ENCODE results near the gene RBM14.

RBM14 gene

DNA sequence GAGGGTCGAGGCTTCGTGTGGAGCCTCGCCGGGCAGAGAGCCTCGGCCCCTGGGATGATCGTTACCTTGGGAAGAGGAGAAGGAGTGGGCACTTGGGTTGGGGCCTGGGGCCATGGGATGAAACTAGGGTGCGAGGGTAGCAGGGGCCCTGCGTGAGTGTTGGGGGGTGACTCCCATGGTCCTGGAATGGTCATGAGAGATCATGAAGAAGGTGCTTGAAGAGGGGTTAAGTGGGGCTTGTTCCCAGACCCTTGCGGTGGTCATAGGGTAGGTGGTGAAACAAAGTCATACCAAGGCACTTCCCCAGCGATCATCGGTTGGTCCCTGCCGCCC lies 23.2 kb upstream of the RBM14 start:
- Histone ChIP-seq H3K27me3 (ENCODE audit: insufficient read depth, poor library complexity, severe bottlenecking) (no peaks in the 10 kb centered on the region), H3K27ac (ENCODE audit: poor library complexity, severe bottlenecking) (no peak overlapping the region), H3K4me3 (ENCODE audit: severe bottlenecking) (peak overlapping the region; percentile 49), H3K9me3 (ENCODE audit: severe bottlenecking) (no peaks in the 10 kb centered on the region), H3K36me3 (ENCODE audit: low read depth) (no peaks in the 10 kb centered on the region), H3K4me1 (ENCODE audit: insufficient read depth, poor library complexity, severe bottlenecking) (no peaks in the 10 kb centered on the region)
- ATAC-seq (ENCODE audit: low read depth) (peak; percentile 45), DNase-seq (ENCODE audit: low spot score) (no peak)
- TF ChIP-seq, protein P1, sequence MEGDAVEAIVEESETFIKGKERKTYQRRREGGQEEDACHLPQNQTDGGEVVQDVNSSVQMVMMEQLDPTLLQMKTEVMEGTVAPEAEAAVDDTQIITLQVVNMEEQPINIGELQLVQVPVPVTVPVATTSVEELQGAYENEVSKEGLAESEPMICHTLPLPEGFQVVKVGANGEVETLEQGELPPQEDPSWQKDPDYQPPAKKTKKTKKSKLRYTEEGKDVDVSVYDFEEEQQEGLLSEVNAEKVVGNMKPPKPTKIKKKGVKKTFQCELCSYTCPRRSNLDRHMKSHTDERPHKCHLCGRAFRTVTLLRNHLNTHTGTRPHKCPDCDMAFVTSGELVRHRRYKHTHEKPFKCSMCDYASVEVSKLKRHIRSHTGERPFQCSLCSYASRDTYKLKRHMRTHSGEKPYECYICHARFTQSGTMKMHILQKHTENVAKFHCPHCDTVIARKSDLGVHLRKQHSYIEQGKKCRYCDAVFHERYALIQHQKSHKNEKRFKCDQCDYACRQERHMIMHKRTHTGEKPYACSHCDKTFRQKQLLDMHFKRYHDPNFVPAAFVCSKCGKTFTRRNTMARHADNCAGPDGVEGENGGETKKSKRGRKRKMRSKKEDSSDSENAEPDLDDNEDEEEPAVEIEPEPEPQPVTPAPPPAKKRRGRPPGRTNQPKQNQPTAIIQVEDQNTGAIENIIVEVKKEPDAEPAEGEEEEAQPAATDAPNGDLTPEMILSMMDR (IDR thresholded peaks at IDR 0.05; ENCODE audit: poor library complexity, severe bottlenecking) = no peak

DNA sequence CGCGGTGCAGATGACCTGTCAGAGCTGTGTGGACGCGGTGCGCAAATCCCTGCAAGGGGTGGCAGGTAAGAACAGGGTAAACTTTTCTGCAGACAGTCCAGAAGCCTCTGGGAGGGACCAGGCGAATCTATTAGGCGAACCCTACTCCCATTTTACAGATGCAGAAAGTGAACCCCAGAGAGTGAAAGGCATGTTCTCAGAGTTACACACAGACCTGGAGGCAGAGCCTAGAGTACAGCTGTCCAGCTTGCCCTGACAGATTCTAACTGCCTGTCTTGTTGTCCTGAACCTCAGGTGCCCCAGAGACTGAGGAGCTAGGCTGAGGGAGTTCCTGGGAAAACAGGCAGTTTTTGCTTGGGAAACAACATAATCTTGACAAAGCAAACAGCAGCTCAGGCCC lies 22.8 kb upstream of the RBM14 start:
- TF ChIP-seq, protein P1 (IDR thresholded peaks at IDR 0.05; ENCODE audit: poor library complexity, severe bottlenecking) = no peak
- Histone ChIP-seq H3K36me3 (ENCODE audit: low read depth) (no peaks in the 10 kb centered on the region), H3K4me3 (ENCODE audit: severe bottlenecking) (peak overlapping the region; percentile 49), H3K9me3 (ENCODE audit: severe bottlenecking) (no peaks in the 10 kb centered on the region), H3K4me1 (ENCODE audit: insufficient read depth, poor library complexity, severe bottlenecking) (no peaks in the 10 kb centered on the region), H3K27ac (ENCODE audit: poor library complexity, severe bottlenecking) (no peak overlapping the region), H3K27me3 (ENCODE audit: insufficient read depth, poor library complexity, severe bottlenecking) (no peaks in the 10 kb centered on the region)
- ATAC-seq (ENCODE audit: low read depth) (no peak), DNase-seq (ENCODE audit: low spot score) (no peak)

DNA sequence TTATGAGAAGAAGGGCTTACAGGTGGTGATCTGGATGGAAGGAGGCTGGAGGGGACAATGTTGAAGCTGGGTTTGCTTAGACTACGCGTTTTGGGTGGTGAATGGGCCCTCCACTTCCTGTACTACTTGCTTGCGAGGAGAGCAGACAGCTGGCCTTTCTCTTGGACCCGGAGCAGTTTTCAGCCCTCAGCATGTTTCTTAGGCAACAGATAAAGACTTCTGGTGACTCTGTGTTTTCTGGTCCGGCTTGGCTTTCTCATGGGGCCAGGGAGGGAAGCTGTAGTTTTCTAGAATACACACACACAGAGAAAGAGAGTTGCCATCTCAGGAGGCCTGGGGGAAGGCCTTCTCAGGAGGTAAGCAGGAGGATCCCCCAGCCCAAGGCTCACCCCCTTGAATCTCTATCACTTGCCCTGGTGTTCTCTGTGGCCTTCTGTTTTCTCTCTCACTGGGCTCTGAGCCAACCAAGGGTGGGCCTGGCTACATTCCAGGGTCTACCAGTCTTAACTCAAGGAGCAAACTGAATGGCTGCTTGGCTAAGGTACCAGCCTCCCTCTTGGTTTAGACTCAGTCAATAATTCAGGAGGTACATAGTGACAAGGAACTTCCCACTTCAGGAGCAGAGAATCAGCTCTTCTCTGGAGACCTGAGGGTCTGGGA lies 21.1 kb upstream of the RBM14 start:
- TF ChIP-seq, protein P1 (IDR thresholded peaks at IDR 0.05; ENCODE audit: poor library complexity, severe bottlenecking) = no peak
- Histone ChIP-seq H3K4me3 (ENCODE audit: severe bottlenecking) (no peak overlapping the region), H3K27me3 (ENCODE audit: insufficient read depth, poor library complexity, severe bottlenecking) (no peaks in the 10 kb centered on the region), H3K27ac (ENCODE audit: poor library complexity, severe bottlenecking) (no peak overlapping the region), H3K4me1 (ENCODE audit: insufficient read depth, poor library complexity, severe bottlenecking) (no peaks in the 10 kb centered on the region), H3K36me3 (ENCODE audit: low read depth) (0 out of 2 replicates have a peak, but pooled peaks cover 5% of the 10 kb centered on the region), H3K9me3 (ENCODE audit: severe bottlenecking) (no peaks in the 10 kb centered on the region)
- ATAC-seq (ENCODE audit: low read depth) = no peak
- no peak for DNase-seq (ENCODE audit: low spot score)

DNA sequence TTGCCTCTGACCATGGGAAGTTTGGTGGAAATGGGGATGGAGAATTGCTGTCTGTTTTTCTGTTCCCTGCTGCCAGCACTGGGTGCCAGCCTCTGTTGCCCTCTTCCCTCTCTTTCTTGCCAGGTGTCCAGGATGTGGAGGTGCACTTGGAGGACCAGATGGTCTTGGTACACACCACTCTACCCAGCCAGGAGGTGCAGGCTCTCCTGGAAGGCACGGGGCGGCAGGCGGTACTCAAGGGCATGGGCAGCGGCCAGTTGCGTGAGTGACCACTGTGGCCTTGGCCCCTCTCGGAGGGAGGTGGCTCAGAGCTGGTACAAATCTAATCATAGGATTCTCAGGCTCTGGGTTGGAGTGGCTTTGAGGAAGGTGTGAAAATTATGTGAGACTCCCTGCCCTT lies 17.4 kb upstream of the RBM14 start:
- Histone ChIP-seq H3K27ac (ENCODE audit: poor library complexity, severe bottlenecking) (no peak overlapping the region), H3K4me3 (ENCODE audit: severe bottlenecking) (no peak overlapping the region), H3K9me3 (ENCODE audit: severe bottlenecking) (no peaks in the 10 kb centered on the region), H3K27me3 (ENCODE audit: insufficient read depth, poor library complexity, severe bottlenecking) (no peaks in the 10 kb centered on the region), H3K4me1 (ENCODE audit: insufficient read depth, poor library complexity, severe bottlenecking) (no peaks in the 10 kb centered on the region), H3K36me3 (ENCODE audit: low read depth) (peaks cover 5% of the 10 kb centered on the region; the same call in 1 of the 2 replicates)
- no peak for DNase-seq (ENCODE audit: low spot score)
- no peak for ATAC-seq (ENCODE audit: low read depth)
- TF ChIP-seq, protein P1 (IDR thresholded peaks at IDR 0.05; ENCODE audit: poor library complexity, severe bottlenecking) = no peak

DNA sequence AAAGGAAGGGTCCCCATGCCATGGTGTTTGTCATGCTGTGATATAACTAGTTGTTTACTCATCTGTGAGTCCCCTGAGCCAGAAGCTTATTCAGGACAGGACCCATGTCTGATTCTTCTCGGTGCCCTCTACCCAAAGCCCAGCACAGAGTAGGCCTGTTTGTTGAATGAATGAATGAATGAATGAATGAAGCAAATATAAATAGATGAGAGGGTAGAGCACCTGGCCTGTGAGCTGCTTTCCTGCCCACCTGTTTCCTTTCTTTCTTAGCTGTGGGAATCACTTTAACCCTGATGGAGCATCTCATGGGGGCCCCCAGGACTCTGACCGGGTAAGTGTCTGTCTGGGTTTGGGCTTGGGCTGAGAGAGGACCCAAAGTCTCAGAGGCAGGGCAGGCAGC lies 16.2 kb upstream of the RBM14 start:
- Histone ChIP-seq H3K27ac (ENCODE audit: poor library complexity, severe bottlenecking) (no peak overlapping the region), H3K27me3 (ENCODE audit: insufficient read depth, poor library complexity, severe bottlenecking) (no peaks in the 10 kb centered on the region), H3K4me1 (ENCODE audit: insufficient read depth, poor library complexity, severe bottlenecking) (no peaks in the 10 kb centered on the region), H3K36me3 (ENCODE audit: low read depth) (peaks cover 5% of the 10 kb centered on the region; the same call in 1 of the 2 replicates), H3K9me3 (ENCODE audit: severe bottlenecking) (no peaks in the 10 kb centered on the region), H3K4me3 (ENCODE audit: severe bottlenecking) (no peak overlapping the region)
- TF ChIP-seq, protein P1 (IDR thresholded peaks at IDR 0.05; ENCODE audit: poor library complexity, severe bottlenecking) = no peak
- ATAC-seq (ENCODE audit: low read depth) = no peak
- no peak for DNase-seq (ENCODE audit: low spot score)

Measured in RWPE2 (cell line).